ENCODE results near the gene ANKRD16.

DNA sequence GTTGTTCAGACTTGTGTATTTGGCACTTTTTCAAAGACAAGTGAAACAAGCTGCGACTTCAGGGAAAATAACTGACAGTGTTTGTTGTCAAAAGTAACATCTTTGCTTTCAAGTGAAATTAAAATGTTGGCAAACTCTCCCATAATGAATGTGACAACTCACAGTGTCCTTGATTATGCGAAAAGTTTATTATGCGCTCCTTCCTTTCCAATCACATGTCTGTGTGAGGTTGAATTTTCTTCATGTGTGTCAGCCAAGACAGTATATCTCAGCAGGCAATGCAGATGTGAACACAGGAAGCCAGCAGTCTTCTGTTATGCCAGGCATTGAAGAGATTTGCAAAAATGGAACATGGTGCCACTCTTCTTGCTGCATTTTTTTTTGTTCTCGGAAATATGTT is 29.1 kb upstream of the ANKRD16 start:
- no peak for TF ChIP-seq REST (IDR thresholded peaks at IDR 0.05; ENCODE audit: insufficient read depth in 1 of 2, low read depth in 2 of 2, low read length in 2 of 2)
- no peak for TF ChIP-seq TAF1 (IDR thresholded peaks at IDR 0.05; ENCODE audit: borderline replicate concordance, insufficient read depth, low read length)
- no peak for TF ChIP-seq POLR2AphosphoS5 (IDR thresholded peaks at IDR 0.05; ENCODE audit: low read depth, low read length)
- no peak for TF ChIP-seq SIN3A (IDR thresholded peaks at IDR 0.05; ENCODE audit: borderline replicate concordance, insufficient read depth, low read length)
